ENCODE measurements around the gene CTDSP2.

CTDSP2 gene

GRCh38 chr12:57869298-57869926 is 22.9 kb upstream of the CTDSP2 start:
- no peak for DNase-seq (ENCODE audit: low read depth)
- TF ChIP-seq CTCF (IDR thresholded peaks at IDR 0.05; ENCODE audit: low read length, missing control alignments): no peak
- H3K4me3 ChIP-seq (replicated peaks; ENCODE audit: low read depth, low read length): no peak overlapping the region

- H3K4me3 ChIP-seq (replicated peaks; ENCODE audit: low read depth, low read length): no peak overlapping the region
- DNase-seq (ENCODE audit: low read depth): no peak
- no peak for TF ChIP-seq CTCF (IDR thresholded peaks at IDR 0.05; ENCODE audit: low read length, missing control alignments)
Observed at GRCh38 chr12:57868851-57869268, 22.3 kb upstream of the CTDSP2 start.

- TF ChIP-seq CTCF (IDR thresholded peaks at IDR 0.05; ENCODE audit: low read length, missing control alignments): no peak
- H3K4me3 ChIP-seq (replicated peaks; ENCODE audit: low read depth, low read length): no peak overlapping the region
- no peak for DNase-seq (ENCODE audit: low read depth)
Observed at GRCh38 chr12:57868221-57868620, 21.7 kb upstream of the CTDSP2 start.

- no peak overlapping the region for H3K4me3 ChIP-seq (replicated peaks; ENCODE audit: low read depth, low read length)
- TF ChIP-seq CTCF (IDR thresholded peaks at IDR 0.05; ENCODE audit: low read length, missing control alignments): no peak
- no peak for DNase-seq (ENCODE audit: low read depth)
Observed at GRCh38 chr12:57866308-57867019, 19.9 kb upstream of the CTDSP2 start.

GRCh38 chr12:57865084-57865751 is 18.7 kb upstream of the CTDSP2 start:
- peak overlapping the region; percentile 49 for H3K4me3 ChIP-seq (replicated peaks; ENCODE audit: low read depth, low read length)
- DNase-seq (ENCODE audit: low read depth): peak; percentile 83
- no peak for TF ChIP-seq CTCF (IDR thresholded peaks at IDR 0.05; ENCODE audit: low read length, missing control alignments)

GRCh38 chr12:57864442-57865083 is 18.0 kb upstream of the CTDSP2 start:
- DNase-seq (ENCODE audit: low read depth): no peak
- no peak for TF ChIP-seq CTCF (IDR thresholded peaks at IDR 0.05; ENCODE audit: low read length, missing control alignments)

More at GRCh38 chr12:57864442-57865083, 18.0 kb upstream of the CTDSP2 start:
- peak overlapping the region; percentile 49 for H3K4me3 ChIP-seq (replicated peaks; ENCODE audit: low read depth, low read length)

All from fibroblast of pulmonary artery (primary cell).